ENCODE data around the gene OR4K15. TPM values are rescaled to one million over a fixed set of nuclear protein-coding genes. Genes with fewer than 3 reads are reported as not detected.

OR4K15 gene
- total RNA-seq, 1 donor from 2014 or later, result not detected

DNA sequence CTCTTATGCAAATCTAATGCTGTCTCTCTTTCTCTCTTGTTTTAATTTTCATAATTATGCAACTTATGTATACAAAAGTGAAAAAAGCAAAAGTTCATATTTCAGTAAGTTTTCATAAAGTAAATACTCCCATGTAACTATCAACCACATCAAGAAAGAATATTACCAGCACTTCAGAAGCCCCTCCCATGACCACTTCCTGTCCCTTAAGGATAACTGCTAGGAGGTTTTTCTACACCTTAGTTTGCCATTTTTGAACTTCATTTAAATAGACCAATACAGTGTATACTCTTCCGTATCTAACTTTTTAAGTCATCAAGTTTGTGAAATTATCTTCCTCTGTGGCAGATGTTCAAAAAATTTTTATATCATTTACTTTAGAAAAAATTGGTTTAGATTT lies 547 bp upstream of the OR4K15 start:
- Mint-ChIP-seq H3K9me3 (ENCODE audit: low read depth) (peaks cover 37% of the 10 kb centered on the region), H3K4me1 (ENCODE audit: low read depth) (no peaks in the 10 kb centered on the region), H3K36me3 (ENCODE audit: low read depth) (no peaks in the 10 kb centered on the region), H3K4me3 (ENCODE audit: unreplicated experiment) (no peak overlapping the region), H3K27me3 (ENCODE audit: low read depth) (no peaks in the 10 kb centered on the region), H3K27ac (ENCODE audit: unreplicated experiment) (no peak overlapping the region)
- TF ChIP-seq, protein P1, sequence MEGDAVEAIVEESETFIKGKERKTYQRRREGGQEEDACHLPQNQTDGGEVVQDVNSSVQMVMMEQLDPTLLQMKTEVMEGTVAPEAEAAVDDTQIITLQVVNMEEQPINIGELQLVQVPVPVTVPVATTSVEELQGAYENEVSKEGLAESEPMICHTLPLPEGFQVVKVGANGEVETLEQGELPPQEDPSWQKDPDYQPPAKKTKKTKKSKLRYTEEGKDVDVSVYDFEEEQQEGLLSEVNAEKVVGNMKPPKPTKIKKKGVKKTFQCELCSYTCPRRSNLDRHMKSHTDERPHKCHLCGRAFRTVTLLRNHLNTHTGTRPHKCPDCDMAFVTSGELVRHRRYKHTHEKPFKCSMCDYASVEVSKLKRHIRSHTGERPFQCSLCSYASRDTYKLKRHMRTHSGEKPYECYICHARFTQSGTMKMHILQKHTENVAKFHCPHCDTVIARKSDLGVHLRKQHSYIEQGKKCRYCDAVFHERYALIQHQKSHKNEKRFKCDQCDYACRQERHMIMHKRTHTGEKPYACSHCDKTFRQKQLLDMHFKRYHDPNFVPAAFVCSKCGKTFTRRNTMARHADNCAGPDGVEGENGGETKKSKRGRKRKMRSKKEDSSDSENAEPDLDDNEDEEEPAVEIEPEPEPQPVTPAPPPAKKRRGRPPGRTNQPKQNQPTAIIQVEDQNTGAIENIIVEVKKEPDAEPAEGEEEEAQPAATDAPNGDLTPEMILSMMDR (IDR thresholded peaks at IDR 0.05), result no peak
- DNase-seq (ENCODE audit: low spot score), result no peak

DNA sequence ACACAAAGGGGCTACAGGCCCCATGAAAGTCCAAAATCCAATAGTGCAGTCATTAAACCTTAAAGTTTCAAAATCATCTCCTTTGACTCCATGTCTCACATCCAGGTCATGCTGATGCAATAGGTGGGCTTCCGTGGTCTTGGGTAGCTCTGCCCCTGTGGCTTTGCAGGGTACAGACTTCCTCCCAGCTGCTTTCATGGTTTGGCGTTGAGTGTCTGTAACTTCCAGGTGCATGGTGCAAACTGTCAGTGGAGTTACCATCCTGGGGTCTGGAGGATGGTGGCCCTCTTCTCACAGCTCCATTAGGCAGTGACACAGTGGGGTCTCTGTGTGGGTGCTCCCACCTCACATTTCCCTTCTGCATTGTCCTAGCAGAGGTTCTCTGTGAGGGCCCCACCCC lies 18.0 kb downstream of the OR4K15 start:
- Mint-ChIP-seq H3K4me1 (ENCODE audit: low read depth) (no peaks in the 10 kb centered on the region), H3K27me3 (ENCODE audit: low read depth) (no peaks in the 10 kb centered on the region), H3K36me3 (ENCODE audit: low read depth) (no peaks in the 10 kb centered on the region), H3K27ac (ENCODE audit: unreplicated experiment) (no peak overlapping the region), H3K9me3 (ENCODE audit: low read depth) (peaks cover 66% of the 10 kb centered on the region), H3K4me3 (ENCODE audit: unreplicated experiment) (no peak overlapping the region)
- DNase-seq (ENCODE audit: low spot score), result no peak
- TF ChIP-seq, protein P1 (IDR thresholded peaks at IDR 0.05), result no peak

DNA sequence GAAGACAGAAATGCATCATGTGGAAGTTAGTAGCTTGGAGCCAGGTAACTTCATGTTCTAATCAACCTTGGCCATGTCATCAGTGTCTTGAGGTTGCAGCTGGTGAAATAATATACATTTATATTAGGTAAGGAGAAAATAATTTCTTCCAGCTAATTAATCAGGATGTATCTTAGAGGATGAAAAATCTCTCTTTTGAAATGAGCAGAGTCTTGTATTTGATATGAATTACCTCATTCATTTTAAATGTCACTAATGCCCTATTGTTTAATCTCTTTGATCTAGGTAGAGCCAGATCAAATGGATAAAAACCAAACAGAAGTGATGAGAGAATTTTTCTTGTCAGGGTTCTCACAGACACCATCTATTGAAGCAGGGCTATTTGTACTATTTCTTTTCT lies 26.5 kb downstream of the OR4K15 start, which contains the start of gene OR4Q2:
TSS of gene OR4Q2 (plus strand) at position 301 of the 400 bp plus-strand sequence.
- Mint-ChIP-seq H3K27ac (ENCODE audit: unreplicated experiment) (no peak within 1 kb of the TSS), H3K4me3 (ENCODE audit: unreplicated experiment) (no peak within 1 kb of the TSS), H3K9me3 (ENCODE audit: low read depth) (peaks cover 35% of the 10 kb centered on the region), H3K36me3 (ENCODE audit: low read depth) (no peaks in the 10 kb centered on the region), H3K27me3 (ENCODE audit: low read depth) (no peaks in the 10 kb centered on the region), H3K4me1 (ENCODE audit: low read depth) (no peaks in the 10 kb centered on the region)
- no peak for DNase-seq (ENCODE audit: low spot score)
- TF ChIP-seq, protein P1 (IDR thresholded peaks at IDR 0.05), result no peak

DNA sequence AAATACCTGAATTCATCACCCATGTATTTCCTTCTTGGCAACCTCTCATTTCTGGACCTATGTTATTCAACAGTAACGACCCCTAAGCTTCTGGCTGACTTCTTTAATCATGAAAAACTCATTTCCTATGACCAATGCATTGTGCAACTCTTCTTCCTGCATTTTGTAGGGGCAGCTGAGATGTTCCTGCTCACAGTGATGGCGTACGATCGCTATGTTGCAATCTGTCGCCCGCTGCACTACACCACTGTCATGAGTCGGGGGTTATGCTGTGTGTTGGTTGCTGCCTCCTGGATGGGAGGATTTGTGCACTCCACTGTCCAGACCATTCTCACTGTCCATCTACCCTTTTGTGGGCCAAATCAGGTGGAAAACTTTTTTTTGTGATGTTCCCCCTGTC lies 26.9 kb downstream of the OR4K15 start:
- Mint-ChIP-seq H3K27ac (ENCODE audit: unreplicated experiment) (no peak overlapping the region), H3K36me3 (ENCODE audit: low read depth) (no peaks in the 10 kb centered on the region), H3K9me3 (ENCODE audit: low read depth) (peaks cover 35% of the 10 kb centered on the region), H3K4me1 (ENCODE audit: low read depth) (no peaks in the 10 kb centered on the region), H3K4me3 (ENCODE audit: unreplicated experiment) (no peak overlapping the region), H3K27me3 (ENCODE audit: low read depth) (no peaks in the 10 kb centered on the region)
- no peak for DNase-seq (ENCODE audit: low spot score)
- TF ChIP-seq, protein P1 (IDR thresholded peaks at IDR 0.05), result no peak

DNA sequence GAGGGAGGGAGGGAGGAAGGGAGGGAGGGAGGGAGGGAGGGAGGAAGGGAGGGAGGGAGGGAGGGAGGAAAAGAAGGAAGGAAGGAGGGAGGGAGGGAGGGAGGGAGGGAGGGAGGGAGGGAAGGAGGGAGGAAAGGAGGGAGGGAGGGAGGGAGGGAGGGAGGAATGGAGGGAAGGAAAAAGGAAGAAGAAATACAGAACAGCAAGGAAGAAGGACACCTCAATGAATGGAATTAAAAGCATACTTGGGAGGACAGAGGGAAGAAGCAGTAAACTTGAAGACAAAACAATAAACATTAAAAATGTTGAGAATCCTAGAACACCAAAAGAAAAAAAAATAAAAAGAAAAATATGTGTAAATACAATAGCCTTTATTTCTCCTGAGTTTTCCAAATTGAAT lies 32.8 kb downstream of the OR4K15 start:
- no peaks in the 10 kb centered on the region for H3K27me3 Mint-ChIP-seq (ENCODE audit: low read depth)
- H3K4me3 Mint-ChIP-seq (ENCODE audit: unreplicated experiment), result no peak overlapping the region
- no peak overlapping the region for H3K27ac Mint-ChIP-seq (ENCODE audit: unreplicated experiment)
- H3K9me3 Mint-ChIP-seq (ENCODE audit: low read depth), result peaks cover 44% of the 10 kb centered on the region
- DNase-seq (ENCODE audit: low spot score), result no peak
- no peaks in the 10 kb centered on the region for H3K36me3 Mint-ChIP-seq (ENCODE audit: low read depth)
- H3K4me1 Mint-ChIP-seq (ENCODE audit: low read depth), result no peaks in the 10 kb centered on the region
- TF ChIP-seq, protein P1 (IDR thresholded peaks at IDR 0.05), result no peak
